A673 (cell line): ENCODE results near the gene CDKAL1.

Experiments
- EZH2 ChIP-seq: fragments of 200-600 bp; sonication (generic); IDR thresholded peaks from 2 replicates; pipeline ENCODE4 v1.6.1; 2017; ENCODE audit warnings: borderline replicate concordance, low read depth, mild to moderate bottlenecking, mixed read lengths, antibody characterized with exemption, low read length; ENCODE audit not compliant: poor library complexity, severe bottlenecking
- TF ChIP-seq, protein P1 (sequence below): fragments of 300-800, 200-600 bp; sonication (generic); conservative IDR thresholded peaks from 2 replicates; pipeline ENCODE4 v1.5.1; 2017; ENCODE audit warnings: low read depth, mild to moderate bottlenecking, antibody characterized with exemption, low read length, moderate library complexity, mixed read lengths

DNA sequence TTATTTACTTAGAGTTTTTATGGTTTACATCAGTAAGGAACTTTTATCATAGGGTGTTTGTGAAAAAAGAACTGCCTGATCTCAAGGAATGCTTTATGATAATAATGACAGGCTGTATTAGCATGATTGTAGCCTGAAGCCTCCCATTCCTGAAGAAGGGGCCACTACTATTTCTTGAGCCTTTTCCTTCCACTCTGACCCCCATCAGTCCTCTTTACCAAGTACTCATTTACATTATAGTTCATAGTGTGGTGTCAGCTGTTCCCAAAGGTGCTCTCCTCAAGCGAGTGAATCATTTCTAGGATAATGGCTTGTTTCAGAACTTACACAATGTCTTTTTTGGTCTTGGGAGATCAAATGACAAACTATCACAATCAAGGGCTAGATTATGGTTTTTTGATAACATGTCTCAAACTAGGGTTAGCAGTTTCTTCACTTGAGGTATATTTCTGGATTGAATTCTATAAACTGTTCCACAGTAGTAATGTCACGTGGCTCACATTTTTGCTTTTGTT, 283.6 kb downstream of the CDKAL1 start:
- TF ChIP-seq, protein P1, sequence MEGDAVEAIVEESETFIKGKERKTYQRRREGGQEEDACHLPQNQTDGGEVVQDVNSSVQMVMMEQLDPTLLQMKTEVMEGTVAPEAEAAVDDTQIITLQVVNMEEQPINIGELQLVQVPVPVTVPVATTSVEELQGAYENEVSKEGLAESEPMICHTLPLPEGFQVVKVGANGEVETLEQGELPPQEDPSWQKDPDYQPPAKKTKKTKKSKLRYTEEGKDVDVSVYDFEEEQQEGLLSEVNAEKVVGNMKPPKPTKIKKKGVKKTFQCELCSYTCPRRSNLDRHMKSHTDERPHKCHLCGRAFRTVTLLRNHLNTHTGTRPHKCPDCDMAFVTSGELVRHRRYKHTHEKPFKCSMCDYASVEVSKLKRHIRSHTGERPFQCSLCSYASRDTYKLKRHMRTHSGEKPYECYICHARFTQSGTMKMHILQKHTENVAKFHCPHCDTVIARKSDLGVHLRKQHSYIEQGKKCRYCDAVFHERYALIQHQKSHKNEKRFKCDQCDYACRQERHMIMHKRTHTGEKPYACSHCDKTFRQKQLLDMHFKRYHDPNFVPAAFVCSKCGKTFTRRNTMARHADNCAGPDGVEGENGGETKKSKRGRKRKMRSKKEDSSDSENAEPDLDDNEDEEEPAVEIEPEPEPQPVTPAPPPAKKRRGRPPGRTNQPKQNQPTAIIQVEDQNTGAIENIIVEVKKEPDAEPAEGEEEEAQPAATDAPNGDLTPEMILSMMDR = no peak
- TF ChIP-seq EZH2 = no peak
